Astrocyte (in vitro differentiated cells and primary cell): Measurements from ENCODE around the gene ORC3. TPM values are rescaled to one million over a fixed set of nuclear protein-coding genes. Genes with fewer than 3 reads are reported as not detected.

Experiments used
- DNase-seq: peaks from one replicate; pipeline ENCODE4 v3.0.0-alpha.2; 2010; ENCODE audit warnings: low read depth
- FAIRE-seq: peaks from 2 replicates; lab custom pipeline; 2011; peaks lifted over from hg19 to GRCh38; lab: Jason Lieb, UNC
- H2AFZ ChIP-seq: 2 replicates; pipeline ENCODE4 v1.6.0; 2012; ENCODE audit warnings: low read depth, low read length, inconsistent platforms
- H3K27ac ChIP-seq: 2 replicates; pipeline ENCODE4 v1.5.1; 2011; ENCODE audit warnings: low read depth, low read length, inconsistent platforms
- H3K27me3 ChIP-seq: 2 replicates; pipeline ENCODE4 v1.6.0; 2011; ENCODE audit warnings: low read length, inconsistent platforms; ENCODE audit not compliant: insufficient read depth
- H3K36me3 ChIP-seq: 2 replicates; pipeline ENCODE4 v1.5.1; 2011; ENCODE audit warnings: low read length, inconsistent platforms; ENCODE audit not compliant: insufficient read depth
- H3K4me1 ChIP-seq: 2 replicates; pipeline ENCODE4 v1.5.1; 2011; ENCODE audit warnings: low read length, inconsistent platforms; ENCODE audit not compliant: insufficient read depth
- H3K4me2 ChIP-seq: 2 replicates; pipeline ENCODE4 v1.6.0; 2012; ENCODE audit warnings: low read length, inconsistent platforms
- H3K4me3 ChIP-seq: 2 replicates; pipeline ENCODE4 v1.5.1; 2011; ENCODE audit warnings: low read depth, mild to moderate bottlenecking, low read length, inconsistent platforms; ENCODE audit not compliant: insufficient read depth
- H3K79me2 ChIP-seq: 2 replicates; pipeline ENCODE4 v1.6.0; 2012; ENCODE audit warnings: mild to moderate bottlenecking, low read length, inconsistent platforms; ENCODE audit not compliant: insufficient read depth
- H3K9ac ChIP-seq: 2 replicates; pipeline ENCODE4 v1.6.0; 2012; ENCODE audit warnings: mild to moderate bottlenecking, low read length, inconsistent platforms
- H3K9me3 ChIP-seq: 2 replicates; pipeline ENCODE4 v1.5.1; 2012; ENCODE audit warnings: low read depth, mild to moderate bottlenecking, low read length, inconsistent platforms; ENCODE audit not compliant: insufficient read depth
- H4K20me1 ChIP-seq: 2 replicates; pipeline ENCODE4 v1.6.0; 2012; ENCODE audit warnings: low read length, inconsistent platforms; ENCODE audit not compliant: insufficient read depth
- H3K27ac Mint-ChIP-seq: one replicate; pipeline ENCODE4 v1.8.0; 2021; ENCODE audit warnings: mild to moderate bottlenecking, mixed read lengths; ENCODE audit not compliant: unreplicated experiment
- H3K27me3 Mint-ChIP-seq: one replicate; pipeline ENCODE4 v1.8.0; 2021; ENCODE audit warnings: low read depth, mixed read lengths; ENCODE audit not compliant: unreplicated experiment
- H3K36me3 Mint-ChIP-seq: one replicate; pipeline ENCODE4 v1.8.0; 2021; ENCODE audit warnings: low read depth, mixed read lengths; ENCODE audit not compliant: unreplicated experiment
- H3K4me1 Mint-ChIP-seq: one replicate; pipeline ENCODE4 v1.8.0; 2021; ENCODE audit warnings: low read depth, mixed read lengths; ENCODE audit not compliant: unreplicated experiment
- H3K4me3 Mint-ChIP-seq: one replicate; pipeline ENCODE4 v1.8.0; 2021; ENCODE audit warnings: mild to moderate bottlenecking, moderate library complexity, mixed read lengths; ENCODE audit not compliant: unreplicated experiment
- H3K9me3 Mint-ChIP-seq: one replicate; pipeline ENCODE4 v1.8.0; 2021; ENCODE audit warnings: mild to moderate bottlenecking, mixed read lengths; ENCODE audit not compliant: unreplicated experiment
- EZH2 ChIP-seq: IDR thresholded peaks from 2 replicates; pipeline ENCODE4 v1.6.1; 2012; ENCODE audit warnings: mild to moderate bottlenecking, low read length, inconsistent platforms; ENCODE audit not compliant: insufficient read depth
- total RNA-seq: library from RNA; stranded (reverse); gene quantifications from 2 replicates; pipeline ENCODE4 v1.2.1, GENCODE V29; 2021
- TF ChIP-seq, protein P1 (sequence below): IDR thresholded peaks from 2 replicates; pipeline ENCODE4 v1.5.1; 2011; ENCODE audit warnings: low read depth, mild to moderate bottlenecking, inconsistent platforms, low read length, moderate library complexity; ENCODE audit not compliant: insufficient read depth

ORC3 gene
- total RNA-seq, 1 donor from 2014 or later = 23.1 TPM

DNA sequence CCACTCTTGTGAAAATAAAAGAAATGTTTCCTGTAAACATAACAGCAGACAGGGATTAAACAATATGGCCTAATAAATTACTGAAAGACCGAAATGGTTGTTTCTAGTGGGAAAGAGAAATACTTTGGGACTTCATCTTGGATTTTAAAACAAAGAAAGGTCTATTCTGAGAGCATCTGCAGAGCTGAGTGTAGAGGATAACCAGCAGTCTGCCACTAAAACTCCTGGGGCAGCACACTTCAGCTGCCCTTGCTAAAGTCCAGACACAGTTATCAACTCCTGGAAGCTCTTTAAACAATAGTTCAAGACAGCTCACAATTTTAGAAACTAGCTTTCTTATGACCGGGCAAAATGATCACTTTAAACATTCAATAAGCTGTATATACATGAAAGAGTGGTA is 73.5 kb downstream of the ORC3 start:
- Mint-ChIP-seq H3K27me3 (no peaks in the 10 kb centered on the region), H3K4me1 (peaks cover 21% of the 10 kb centered on the region), H3K4me3 (no peak overlapping the region), H3K36me3 (peaks cover 3% of the 10 kb centered on the region), H3K9me3 (no peaks in the 10 kb centered on the region), H3K27ac (no peak overlapping the region)
- Histone ChIP-seq H3K4me2 (no peak overlapping the region), H3K27ac (no peak overlapping the region), H3K4me1 (peaks cover 10% of the 10 kb centered on the region), H3K9ac (no peak overlapping the region), H3K9me3 (no peaks in the 10 kb centered on the region), H3K4me3 (no peak overlapping the region), H3K27me3 (no peaks in the 10 kb centered on the region), H4K20me1 (no peaks in the 10 kb centered on the region), H3K79me2 (no peaks in the 10 kb centered on the region), H2AFZ (no peak overlapping the region), H3K36me3 (no peaks in the 10 kb centered on the region)
- no peak for FAIRE-seq
- DNase-seq = no peak
- TF ChIP-seq EZH2 = no peak
- TF ChIP-seq, protein P1, sequence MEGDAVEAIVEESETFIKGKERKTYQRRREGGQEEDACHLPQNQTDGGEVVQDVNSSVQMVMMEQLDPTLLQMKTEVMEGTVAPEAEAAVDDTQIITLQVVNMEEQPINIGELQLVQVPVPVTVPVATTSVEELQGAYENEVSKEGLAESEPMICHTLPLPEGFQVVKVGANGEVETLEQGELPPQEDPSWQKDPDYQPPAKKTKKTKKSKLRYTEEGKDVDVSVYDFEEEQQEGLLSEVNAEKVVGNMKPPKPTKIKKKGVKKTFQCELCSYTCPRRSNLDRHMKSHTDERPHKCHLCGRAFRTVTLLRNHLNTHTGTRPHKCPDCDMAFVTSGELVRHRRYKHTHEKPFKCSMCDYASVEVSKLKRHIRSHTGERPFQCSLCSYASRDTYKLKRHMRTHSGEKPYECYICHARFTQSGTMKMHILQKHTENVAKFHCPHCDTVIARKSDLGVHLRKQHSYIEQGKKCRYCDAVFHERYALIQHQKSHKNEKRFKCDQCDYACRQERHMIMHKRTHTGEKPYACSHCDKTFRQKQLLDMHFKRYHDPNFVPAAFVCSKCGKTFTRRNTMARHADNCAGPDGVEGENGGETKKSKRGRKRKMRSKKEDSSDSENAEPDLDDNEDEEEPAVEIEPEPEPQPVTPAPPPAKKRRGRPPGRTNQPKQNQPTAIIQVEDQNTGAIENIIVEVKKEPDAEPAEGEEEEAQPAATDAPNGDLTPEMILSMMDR = no peak

DNA sequence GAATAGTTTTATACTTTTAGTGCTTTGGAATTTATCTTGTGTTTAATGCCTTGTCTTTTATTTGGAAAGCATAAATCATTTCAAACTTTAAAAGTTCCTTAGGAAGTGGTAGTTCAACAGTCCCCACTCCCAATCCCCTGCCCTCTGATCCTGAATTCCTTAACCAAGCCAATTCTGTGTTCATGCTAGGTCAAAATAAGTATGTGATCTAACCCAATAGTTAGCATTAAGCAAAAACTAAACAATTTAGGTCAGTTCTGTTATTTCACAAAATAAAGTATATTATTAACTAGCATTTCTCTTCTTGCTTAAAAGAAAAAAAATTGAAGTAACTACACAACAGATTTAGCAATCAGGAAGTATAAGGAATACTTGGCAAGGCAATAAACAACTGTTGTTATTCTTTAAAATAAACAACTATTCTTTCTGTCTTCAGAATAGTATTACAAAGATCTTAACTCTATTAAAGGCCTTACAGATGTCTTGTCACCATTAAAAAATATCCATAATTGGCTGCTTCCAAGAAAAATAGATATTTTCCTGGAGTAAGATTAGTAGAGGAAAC is 75.1 kb downstream of the ORC3 start:
- H3K79me2 ChIP-seq = no peaks in the 10 kb centered on the region
- H3K27me3 Mint-ChIP-seq = no peaks in the 10 kb centered on the region
- peaks cover 7% of the 10 kb centered on the region for H3K36me3 Mint-ChIP-seq
- no peak overlapping the region for H3K27ac ChIP-seq
- no peak overlapping the region for H3K4me3 Mint-ChIP-seq
- no peaks in the 10 kb centered on the region for H4K20me1 ChIP-seq
- H3K9me3 Mint-ChIP-seq = no peaks in the 10 kb centered on the region
- H3K4me1 ChIP-seq = peaks cover 7% of the 10 kb centered on the region
- no peak overlapping the region for H3K9ac ChIP-seq
- no peak for DNase-seq
- FAIRE-seq = no peak
- no peak overlapping the region for H2AFZ ChIP-seq
- H3K4me2 ChIP-seq = no peak overlapping the region
- H3K27ac Mint-ChIP-seq = no peak overlapping the region
- H3K27me3 ChIP-seq = no peaks in the 10 kb centered on the region
- H3K36me3 ChIP-seq = no peaks in the 10 kb centered on the region
- peaks cover 15% of the 10 kb centered on the region for H3K4me1 Mint-ChIP-seq
- TF ChIP-seq, protein P1 = no peak
- TF ChIP-seq EZH2 = no peak
- H3K4me3 ChIP-seq = no peak overlapping the region
- no peaks in the 10 kb centered on the region for H3K9me3 ChIP-seq

DNA sequence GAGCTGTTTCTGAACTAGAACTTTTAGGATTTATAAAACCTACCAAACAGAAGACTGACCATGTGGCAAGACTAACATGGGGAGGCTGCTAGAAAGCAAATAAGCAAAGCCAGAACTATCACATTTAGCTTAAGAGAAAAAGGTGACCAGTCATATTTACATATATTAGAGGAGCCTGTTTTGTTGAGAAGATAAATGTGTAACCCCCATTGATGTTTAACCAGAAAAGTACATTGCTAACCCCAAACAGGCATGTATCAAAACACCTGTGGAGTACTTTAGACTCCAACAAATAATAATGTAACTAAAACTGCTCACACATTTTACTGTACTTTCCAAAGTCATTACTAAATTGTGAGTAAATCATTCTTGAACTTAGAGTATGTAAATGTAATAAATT is 77.1 kb downstream of the ORC3 start:
- Histone ChIP-seq H3K4me2 (no peak overlapping the region), H3K36me3 (peaks cover 4% of the 10 kb centered on the region), H3K27ac (no peak overlapping the region), H4K20me1 (peaks cover 2% of the 10 kb centered on the region), H3K9me3 (no peaks in the 10 kb centered on the region), H2AFZ (no peak overlapping the region), H3K27me3 (no peaks in the 10 kb centered on the region), H3K4me3 (no peak overlapping the region), H3K4me1 (no peaks in the 10 kb centered on the region), H3K9ac (no peak overlapping the region), H3K79me2 (no peaks in the 10 kb centered on the region)
- no peak overlapping the region for H3K4me3 Mint-ChIP-seq
- no peak for TF ChIP-seq EZH2
- TF ChIP-seq, protein P1 = no peak
- no peaks in the 10 kb centered on the region for H3K9me3 Mint-ChIP-seq
- DNase-seq (no peak), FAIRE-seq (no peak)
- H3K36me3 Mint-ChIP-seq = peaks cover 10% of the 10 kb centered on the region
- H3K4me1 Mint-ChIP-seq = no peaks in the 10 kb centered on the region
- no peak overlapping the region for H3K27ac Mint-ChIP-seq
- no peaks in the 10 kb centered on the region for H3K27me3 Mint-ChIP-seq
